Muscle layer of colon (tissue), 2 donors: ENCODE results near the gene MED25.

Experiments
- H3K27ac ChIP-seq: one replicate; pipeline ENCODE4 v1.7.0; 2013; ENCODE audit warnings: low read depth, mild to moderate bottlenecking, low read length, moderate library complexity
- H3K27me3 ChIP-seq, 2 donors: one replicate each; pipeline ENCODE4 v1.7.0; 2013; ENCODE audit warnings: low read length in 2 of 2, mild to moderate bottlenecking in 2 of 2; ENCODE audit not compliant: insufficient read depth in 2 of 2, control insufficient read depth in 1 of 2
- H3K36me3 ChIP-seq: one replicate; pipeline ENCODE4 v1.7.0; 2013; ENCODE audit warnings: mild to moderate bottlenecking, low read length; ENCODE audit not compliant: insufficient read depth
- H3K4me1 ChIP-seq: one replicate; pipeline ENCODE4 v1.7.0; 2013; ENCODE audit warnings: mild to moderate bottlenecking, low read length; ENCODE audit not compliant: insufficient read depth
- H3K4me3 ChIP-seq, 2 donors: one replicate each; pipeline ENCODE4 v1.7.0; 2013; ENCODE audit warnings: low read length in 2 of 2, low read depth in 1 of 2, mild to moderate bottlenecking in 1 of 2, moderate library complexity in 1 of 2
- H3K9ac ChIP-seq: one replicate; pipeline ENCODE4 v1.7.0; 2013; ENCODE audit warnings: low read length
- H3K9me3 ChIP-seq: one replicate; pipeline ENCODE4 v1.7.0; 2013; ENCODE audit warnings: mild to moderate bottlenecking, low read length
- donor health status: abdominal sarcoma.
- donor health status: Adenocarcinoma of cecum.

MED25 gene

GRCh38 chr19:49862391-49863253 lies 44.5 kb downstream of the MED25 start:
- no peak overlapping the region for H3K9ac ChIP-seq
- peaks cover 22% of the 10 kb centered on the region for H3K36me3 ChIP-seq
- H3K9me3 ChIP-seq: no peaks in the 10 kb centered on the region
- no peak overlapping the region for H3K4me3 ChIP-seq
- no peak overlapping the region for H3K27ac ChIP-seq
- H3K27me3 ChIP-seq: no peaks in the 10 kb centered on the region
- peaks cover 21% of the 10 kb centered on the region for H3K4me1 ChIP-seq

GRCh38 chr19:49863254-49863934 lies 45.3 kb downstream of the MED25 start:
- Histone ChIP-seq H3K4me3 (no peak overlapping the region), H3K36me3 (peaks cover 19% of the 10 kb centered on the region)

GRCh38 chr19:49863935-49864320 lies 45.8 kb downstream of the MED25 start:
- Histone ChIP-seq H3K27ac (no peak overlapping the region), H3K36me3 (peaks cover 19% of the 10 kb centered on the region), H3K9me3 (no peaks in the 10 kb centered on the region), H3K4me1 (peaks cover 30% of the 10 kb centered on the region), H3K9ac (no peak overlapping the region), H3K27me3 (no peaks in the 10 kb centered on the region), H3K4me3 (no peak overlapping the region)

More at GRCh38 chr19:49863254-49863934, 45.3 kb downstream of the MED25 start:
- H3K9me3 ChIP-seq: no peaks in the 10 kb centered on the region
- H3K4me1 ChIP-seq: peaks cover 24% of the 10 kb centered on the region
- no peaks in the 10 kb centered on the region for H3K27me3 ChIP-seq
- H3K27ac ChIP-seq: no peak overlapping the region
- no peak overlapping the region for H3K9ac ChIP-seq

- H3K4me1 ChIP-seq: peaks cover 32% of the 10 kb centered on the region
- no peaks in the 10 kb centered on the region for H3K9me3 ChIP-seq
- H3K27ac ChIP-seq: no peak overlapping the region
- H3K9ac ChIP-seq: no peak overlapping the region
- H3K4me3 ChIP-seq: no peak overlapping the region
- peaks cover 19% of the 10 kb centered on the region for H3K36me3 ChIP-seq
- no peaks in the 10 kb centered on the region for H3K27me3 ChIP-seq
Measured at GRCh38 chr19:49864890-49865289, 46.8 kb downstream of the MED25 start.

GRCh38 chr19:49866933-49867782 lies 49.1 kb downstream of the MED25 start, which contains the start of gene PNKP:
Gene PNKP (minus strand): TSS chr19:49867576. CDS start chr19:49867204, 372 bp downstream.
- H3K27ac ChIP-seq: peak within 1 kb of the TSS; percentile 98
- peak within 1 kb of the TSS; percentile 65 to 91 for H3K4me3 ChIP-seq
- H3K9ac ChIP-seq: peak within 1 kb of the TSS; percentile 76
- H3K9me3 ChIP-seq: no peaks in the 10 kb centered on the region
- no peaks in the 10 kb centered on the region for H3K27me3 ChIP-seq
- peaks cover 31% of the 10 kb centered on the region for H3K36me3 ChIP-seq
- H3K4me1 ChIP-seq: peaks cover 42% of the 10 kb centered on the region

GRCh38 chr19:49869009-49869483 lies 51.0 kb downstream of the MED25 start:
- peak overlapping the region; percentile 92 for H3K27ac ChIP-seq
- peaks cover 42% of the 10 kb centered on the region for H3K4me1 ChIP-seq
- peak overlapping the region; percentile 68 for H3K9ac ChIP-seq
- no peaks in the 10 kb centered on the region for H3K27me3 ChIP-seq
- H3K9me3 ChIP-seq: no peaks in the 10 kb centered on the region
- H3K36me3 ChIP-seq: peaks cover 26% of the 10 kb centered on the region
- peak overlapping the region; percentile 25 to 61 for H3K4me3 ChIP-seq

- peaks cover 23% of the 10 kb centered on the region for H3K36me3 ChIP-seq
- H3K27me3 ChIP-seq: no peaks in the 10 kb centered on the region
- peak overlapping the region; percentile 49 to 68 for H3K4me3 ChIP-seq
- H3K9me3 ChIP-seq: no peaks in the 10 kb centered on the region
- peaks cover 42% of the 10 kb centered on the region for H3K4me1 ChIP-seq
- peak overlapping the region; percentile 92 for H3K27ac ChIP-seq
- H3K9ac ChIP-seq: peak overlapping the region; percentile 68
Measured at GRCh38 chr19:49869484-49870308, 51.6 kb downstream of the MED25 start.

- Histone ChIP-seq H3K9me3 (no peaks in the 10 kb centered on the region), H3K36me3 (peaks cover 21% of the 10 kb centered on the region), H3K4me3 (peak overlapping the region; percentile 49 to 68)
Measured at GRCh38 chr19:49870309-49870901, 52.3 kb downstream of the MED25 start.

GRCh38 chr19:49871349-49871985 lies 53.4 kb downstream of the MED25 start:
- no peak overlapping the region for H3K27ac ChIP-seq
- no peaks in the 10 kb centered on the region for H3K27me3 ChIP-seq
- H3K36me3 ChIP-seq: peaks cover 21% of the 10 kb centered on the region
- peaks cover 31% of the 10 kb centered on the region for H3K4me1 ChIP-seq
- H3K9ac ChIP-seq: no peak overlapping the region
- H3K4me3 ChIP-seq: no peak overlapping the region
- no peaks in the 10 kb centered on the region for H3K9me3 ChIP-seq

More at GRCh38 chr19:49870309-49870901, 52.3 kb downstream of the MED25 start:
- H3K27ac ChIP-seq: peak overlapping the region; percentile 90
- H3K9ac ChIP-seq: peak overlapping the region; percentile 68
- H3K27me3 ChIP-seq: no peaks in the 10 kb centered on the region
- peaks cover 38% of the 10 kb centered on the region for H3K4me1 ChIP-seq
